SIG-M5 (cell line): ENCODE results near the gene MS4A13.
"Not testable (repeated sequence)": the region's sequence is repeated elsewhere in the genome, so short reads cannot be mapped to it uniquely, and the experiment has no call there.

Experiments used
- DNase-seq: peaks from one replicate; lab custom pipeline; 2025; lab: John Stamatoyannopoulos, UW

Gene MS4A13

GRCh38 chr11:60515144-60515855, at the start of gene MS4A13:
MS4A13 (plus strand) TSS chr11:60515392; CDS start chr11:60518084, 2,692 bp downstream.
- no peak for DNase-seq

- DNase-seq, result no peak
Measured at GRCh38 chr11:60468829-60469228, 46.4 kb upstream of the MS4A13 start.

DNA sequence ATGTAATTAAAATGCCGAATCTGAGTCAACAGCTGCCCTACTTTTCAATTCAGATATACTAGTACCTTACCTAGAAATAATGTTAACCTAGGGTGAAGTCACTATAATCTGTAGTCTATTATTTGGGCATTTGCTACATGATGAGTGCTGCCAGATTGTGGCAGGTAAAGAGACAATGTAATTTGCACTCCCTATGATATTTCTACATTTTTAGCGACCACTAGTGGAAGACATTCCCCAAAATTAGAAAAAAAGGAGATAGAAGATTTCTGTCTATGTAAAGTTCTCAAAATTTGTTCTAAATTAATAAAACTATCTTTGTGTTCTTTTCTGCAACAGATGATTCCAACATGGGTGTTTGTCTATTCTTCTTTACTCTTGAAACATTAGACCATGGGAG, 45.5 kb upstream of the MS4A13 start:
- DNase-seq, result no peak

GRCh38 chr11:60477035-60477445, 38.2 kb upstream of the MS4A13 start:
- no peak for DNase-seq

- DNase-seq, result no peak
Measured at GRCh38 chr11:60482361-60482760, 32.8 kb upstream of the MS4A13 start.

DNA sequence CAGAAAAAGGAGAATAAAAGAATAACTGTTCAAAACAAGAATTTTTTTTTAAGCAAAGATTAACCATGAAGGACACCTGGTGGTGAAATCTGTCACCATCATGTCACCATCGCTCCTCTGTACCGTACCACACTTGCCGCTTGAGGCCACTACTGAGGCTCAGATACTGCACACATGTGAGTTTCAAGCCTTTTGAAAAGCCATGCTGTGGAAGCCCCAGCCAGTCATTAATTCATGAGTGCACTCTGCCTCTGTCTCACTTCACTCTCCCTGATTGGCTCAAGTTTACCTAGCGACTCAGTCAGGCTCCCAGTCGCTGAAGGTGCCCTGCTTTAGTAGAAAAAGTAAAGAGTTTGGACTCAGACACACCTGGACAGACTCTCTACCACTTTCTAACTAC, 29.2 kb upstream of the MS4A13 start:
- no peak for DNase-seq

DNA sequence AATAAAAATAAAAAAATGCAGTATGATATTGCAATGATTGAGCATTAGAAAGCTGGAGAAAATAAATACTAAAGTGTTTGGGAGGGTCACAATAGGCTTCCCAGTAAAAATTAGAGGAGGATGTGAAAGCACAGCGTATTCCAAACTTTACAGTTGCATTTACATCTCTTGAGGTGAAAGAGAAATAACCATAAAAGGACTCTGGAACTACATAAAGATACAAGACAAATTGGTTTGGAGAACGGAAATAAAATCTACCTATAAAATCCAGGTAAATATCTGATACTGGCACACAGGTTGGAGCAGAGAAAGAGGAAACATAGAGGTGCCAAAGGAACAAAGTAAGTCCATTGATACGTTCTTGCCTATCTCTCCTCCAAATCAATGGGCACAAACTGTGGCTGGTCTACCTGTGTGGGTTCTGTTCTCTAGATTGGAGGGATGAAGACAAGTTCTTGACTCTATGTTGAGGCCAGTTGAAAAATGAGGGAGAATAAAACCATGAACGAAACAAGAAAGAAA, 22.6 kb upstream of the MS4A13 start, which contains the start of gene MS4A12:
Gene MS4A12, plus strand, starts transcription at position 291 of the 522 bp plus-strand sequence. CDS start 4,541 bp downstream, outside the sequence.
- DNase-seq, result no peak

- DNase-seq, result no peak
Measured at GRCh38 chr11:60493454-60493853, 21.7 kb upstream of the MS4A13 start.

DNA sequence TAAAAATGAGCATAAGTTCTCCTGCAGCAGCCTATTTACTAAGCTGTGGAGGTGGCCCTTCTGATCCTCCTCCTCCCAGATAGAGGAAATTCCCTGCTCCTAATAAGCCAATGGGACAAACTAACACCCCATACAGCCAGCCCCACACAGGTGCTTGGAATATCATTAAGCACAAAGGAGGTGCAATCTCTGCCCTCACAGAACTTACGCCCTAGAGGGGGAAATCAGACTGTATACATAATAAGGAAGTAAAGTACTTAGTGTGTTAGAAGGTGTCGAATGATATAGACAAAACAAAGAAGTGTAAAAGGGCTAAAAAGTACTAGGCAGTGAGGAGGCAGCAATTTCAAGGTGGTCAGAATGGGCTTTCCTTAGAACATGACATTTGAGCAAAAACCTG, 16.8 kb upstream of the MS4A13 start:
- no peak for DNase-seq

DNA sequence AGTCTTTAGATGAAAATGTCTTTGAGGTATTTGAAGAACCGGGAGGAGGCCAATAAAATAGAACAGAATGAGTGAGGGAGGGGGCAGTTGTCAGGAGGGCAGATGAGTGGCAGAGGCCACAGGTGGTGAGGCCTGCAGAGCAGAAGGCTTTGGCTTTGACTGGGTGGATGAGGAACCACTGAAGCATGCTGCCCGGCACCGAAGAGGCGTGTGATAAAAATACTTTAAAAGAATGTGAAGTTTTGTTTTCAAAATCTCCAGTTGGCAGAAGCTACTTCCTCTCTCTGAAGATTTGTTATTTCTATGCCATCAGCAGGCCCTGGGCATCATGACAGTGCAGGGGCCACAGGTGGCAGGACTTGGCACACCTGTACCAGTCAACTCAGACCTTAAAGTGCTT, 16.3 kb upstream of the MS4A13 start:
- DNase-seq, result no peak

DNA sequence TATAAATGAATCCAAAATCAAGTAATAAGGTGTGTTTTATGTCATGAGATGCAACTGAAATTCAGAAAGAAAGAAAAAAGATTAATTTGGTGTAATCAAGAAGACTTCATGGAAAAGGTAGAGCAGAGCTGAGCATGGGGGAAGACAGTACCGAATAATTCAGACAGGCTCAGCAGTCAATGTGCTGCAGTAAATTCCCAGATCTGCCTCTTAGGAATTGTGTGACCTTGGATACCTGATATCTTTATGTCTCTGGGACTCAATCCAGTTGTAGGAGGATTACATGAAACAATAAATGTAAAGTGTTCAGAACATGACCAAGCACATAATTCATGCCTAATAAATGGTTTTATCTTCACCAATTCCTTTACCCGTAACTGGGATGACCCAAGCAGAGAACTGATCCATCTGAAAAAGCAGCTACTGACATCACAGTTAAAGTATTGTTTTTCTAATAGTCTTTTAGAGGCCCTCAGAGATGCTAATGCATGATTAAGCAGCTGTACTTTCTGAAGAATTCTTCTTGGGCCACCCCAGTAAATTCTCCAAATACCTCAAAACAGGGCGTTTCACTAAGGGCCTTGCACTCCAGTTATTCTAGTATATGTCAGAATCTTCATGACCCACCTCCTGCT, 14.8 kb upstream of the MS4A13 start:
- DNase-seq, result no peak

- no peak for DNase-seq
Measured at GRCh38 chr11:60502221-60502775, 12.9 kb upstream of the MS4A13 start.

- DNase-seq, result no peak
Measured at GRCh38 chr11:60504219-60504905, 10.8 kb upstream of the MS4A13 start.

- not testable (repeated sequence) for DNase-seq
Measured at GRCh38 chr11:60509609-60510008, 5.6 kb upstream of the MS4A13 start.

GRCh38 chr11:60510209-60510608, 5.0 kb upstream of the MS4A13 start:
- not testable (repeated sequence) for DNase-seq

DNA sequence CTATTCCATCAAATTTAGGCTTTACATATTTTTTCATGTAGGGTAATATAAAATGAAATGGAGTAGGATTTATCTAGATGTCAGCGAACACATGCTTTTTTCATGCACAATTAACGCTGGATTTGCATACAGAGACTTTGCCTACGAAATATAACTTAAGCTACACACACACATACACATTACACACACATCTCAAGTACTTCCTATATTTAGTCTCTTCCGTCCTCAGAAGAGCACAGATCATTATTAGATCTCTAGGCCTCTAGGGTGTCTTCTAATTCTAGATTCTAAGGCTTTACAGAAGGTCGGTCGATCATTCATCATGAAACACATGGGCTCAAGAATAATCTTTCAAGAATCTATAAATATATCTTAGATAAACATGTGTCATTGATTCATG, 3.8 kb upstream of the MS4A13 start:
- DNase-seq, result no peak

- no peak for DNase-seq
Measured at GRCh38 chr11:60512651-60513225, 2.5 kb upstream of the MS4A13 start.

DNA sequence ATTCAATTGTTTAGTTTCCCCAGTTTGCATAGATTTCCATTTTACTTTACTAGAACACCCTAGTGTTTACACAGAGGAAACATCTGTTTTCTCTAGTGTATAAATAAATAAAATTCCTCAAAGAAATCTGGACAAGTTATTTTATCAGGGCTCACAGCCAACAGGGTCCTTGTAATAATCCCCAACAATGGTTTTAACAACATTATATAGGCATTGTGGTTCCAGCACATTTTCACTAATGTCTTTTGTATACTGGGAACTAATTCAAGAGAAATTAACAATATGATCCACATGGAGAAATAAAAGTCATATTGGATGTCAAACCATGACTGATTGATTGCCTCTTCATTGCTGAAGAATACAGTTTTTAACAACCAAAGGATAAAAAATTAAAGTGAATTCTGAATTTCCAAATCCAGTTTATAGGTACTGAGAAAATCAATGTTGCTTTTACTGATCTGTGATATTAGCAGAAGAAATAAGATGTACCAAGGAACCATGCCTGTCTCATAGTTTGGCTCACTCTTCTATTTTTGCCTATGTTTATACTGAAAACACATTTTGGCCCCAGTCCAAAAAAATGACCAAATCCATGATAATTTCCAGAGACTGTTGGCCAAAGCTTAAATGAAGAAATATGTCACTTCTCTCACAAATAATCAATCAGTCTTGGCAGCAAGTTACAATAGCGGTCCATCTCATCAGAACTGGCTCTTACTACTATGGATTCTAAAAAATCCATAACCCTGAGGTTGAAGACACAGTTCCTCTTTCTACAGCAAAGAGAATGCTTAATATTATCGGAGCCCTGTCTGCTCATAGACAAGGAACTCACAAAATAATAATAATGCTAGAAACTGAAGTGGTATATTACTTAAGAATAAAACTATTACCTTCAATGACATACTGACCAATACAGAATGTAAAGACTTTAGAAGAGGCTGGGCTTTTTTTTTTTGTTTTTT, 1.4 kb upstream of the MS4A13 start:
- no peak for DNase-seq

DNA sequence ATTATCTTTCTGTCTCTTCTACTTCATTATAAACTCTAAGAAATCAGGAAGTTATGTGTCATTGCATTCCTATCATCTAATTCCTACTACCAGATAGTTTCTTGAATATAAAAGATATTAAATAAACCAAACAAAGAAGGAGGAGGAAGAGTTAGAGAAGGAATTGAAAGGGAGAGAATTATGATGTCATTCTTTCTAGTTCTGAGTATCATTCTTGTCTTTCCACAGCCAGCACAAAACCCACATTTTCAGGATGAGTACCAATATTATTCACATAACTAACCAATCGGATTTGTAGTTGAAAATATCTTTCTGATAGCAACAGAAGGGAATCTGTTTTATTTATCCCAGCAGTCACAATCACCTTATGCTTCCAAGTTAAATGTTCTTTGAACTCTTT, 13.3 kb downstream of the MS4A13 start:
- no peak for DNase-seq

DNA sequence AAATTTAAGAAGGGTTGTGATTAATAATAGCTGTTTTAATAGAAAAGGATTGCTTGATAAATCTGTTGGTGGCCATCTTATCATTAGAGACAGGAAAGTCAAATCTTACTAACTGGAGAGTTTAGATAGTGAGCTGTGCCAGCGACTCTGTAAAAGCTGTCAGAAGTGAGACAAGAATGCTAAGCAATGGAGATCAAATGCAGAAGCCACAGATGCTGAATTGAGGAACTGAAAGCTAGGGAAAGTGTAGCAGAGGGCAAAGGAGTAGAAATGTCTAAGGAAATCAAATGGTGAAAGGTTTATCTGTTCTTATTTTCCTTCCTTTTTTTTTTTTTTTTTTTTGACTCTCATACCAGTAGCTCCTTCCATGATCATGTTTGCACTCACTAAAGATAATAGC, 13.7 kb downstream of the MS4A13 start:
- peak; percentile 45 for DNase-seq
